ENCODE results near the gene DEFB114.

Gene DEFB114

GRCh38 chr6:49964064-49964463 lies at the start of gene DEFB114:
TSS of gene DEFB114 (minus strand) at chr6:49964164. CDS start at chr6:49964105, 59 bp downstream.
- TF ChIP-seq CTCF (IDR thresholded peaks at IDR 0.05; ENCODE audit: insufficient read depth, low read depth, low read length, missing control alignments): no peak
- H3K4me3 ChIP-seq (ENCODE audit: low read depth, low read length): no peak within 1 kb of the TSS
- DNase-seq (ENCODE audit: low read depth): no peak

GRCh38 chr6:50007819-50008218 lies 43.9 kb upstream of the DEFB114 start:
- no peak for DNase-seq (ENCODE audit: low read depth)
- no peak for TF ChIP-seq CTCF (IDR thresholded peaks at IDR 0.05; ENCODE audit: insufficient read depth, low read depth, low read length, missing control alignments)

GRCh38 chr6:50003139-50003538 lies 39.2 kb upstream of the DEFB114 start:
- TF ChIP-seq CTCF (IDR thresholded peaks at IDR 0.05; ENCODE audit: insufficient read depth, low read depth, low read length, missing control alignments): no peak

More at GRCh38 chr6:50007819-50008218, 43.9 kb upstream of the DEFB114 start:
- no peak overlapping the region for H3K4me3 ChIP-seq (ENCODE audit: low read depth, low read length)

GRCh38 chr6:49995278-49995677 lies 31.3 kb upstream of the DEFB114 start:
- H3K4me3 ChIP-seq (ENCODE audit: low read depth, low read length): no peak overlapping the region
- TF ChIP-seq CTCF (IDR thresholded peaks at IDR 0.05; ENCODE audit: insufficient read depth, low read depth, low read length, missing control alignments): no peak
- no peak for DNase-seq (ENCODE audit: low read depth)

More at GRCh38 chr6:50003139-50003538, 39.2 kb upstream of the DEFB114 start:
- DNase-seq (ENCODE audit: low read depth): no peak
- H3K4me3 ChIP-seq (ENCODE audit: low read depth, low read length): no peak overlapping the region

- no peak overlapping the region for H3K4me3 ChIP-seq (ENCODE audit: low read depth, low read length)
- TF ChIP-seq CTCF (IDR thresholded peaks at IDR 0.05; ENCODE audit: insufficient read depth, low read depth, low read length, missing control alignments): no peak
- DNase-seq (ENCODE audit: low read depth): no peak
Measured at GRCh38 chr6:49988900-49989299, 24.9 kb upstream of the DEFB114 start.

- DNase-seq (ENCODE audit: low read depth): no peak
- no peak overlapping the region for H3K4me3 ChIP-seq (ENCODE audit: low read depth, low read length)
- TF ChIP-seq CTCF (IDR thresholded peaks at IDR 0.05; ENCODE audit: insufficient read depth, low read depth, low read length, missing control alignments): no peak
Measured at GRCh38 chr6:49987749-49988148, 23.8 kb upstream of the DEFB114 start.

- DNase-seq (ENCODE audit: low read depth): no peak
- H3K4me3 ChIP-seq (ENCODE audit: low read depth, low read length): no peak overlapping the region
- TF ChIP-seq CTCF (IDR thresholded peaks at IDR 0.05; ENCODE audit: insufficient read depth, low read depth, low read length, missing control alignments): no peak
Measured at GRCh38 chr6:49986551-49986950, 22.6 kb upstream of the DEFB114 start.

Data from GM12865 (cell line).